Astrocyte (in vitro differentiated cells and primary cell): ENCODE data around the gene HLF. TPM values are rescaled to one million over a fixed set of nuclear protein-coding genes. Genes with fewer than 3 reads are reported as not detected.

ENCODE experiments used
- DNase-seq: peaks from one replicate; pipeline ENCODE4 v3.0.0-alpha.2; 2010; ENCODE audit warnings: low read depth
- FAIRE-seq: peaks from 2 replicates; lab custom pipeline; 2011; peaks lifted over from hg19 to GRCh38; lab: Jason Lieb, UNC
- H2AFZ ChIP-seq: 2 replicates; pipeline ENCODE4 v1.6.0; 2012; ENCODE audit warnings: low read depth, low read length, inconsistent platforms
- H3K27ac ChIP-seq: 2 replicates; pipeline ENCODE4 v1.5.1; 2011; ENCODE audit warnings: low read depth, low read length, inconsistent platforms
- H3K27me3 ChIP-seq: 2 replicates; pipeline ENCODE4 v1.6.0; 2011; ENCODE audit warnings: low read length, inconsistent platforms; ENCODE audit not compliant: insufficient read depth
- H3K36me3 ChIP-seq: 2 replicates; pipeline ENCODE4 v1.5.1; 2011; ENCODE audit warnings: low read length, inconsistent platforms; ENCODE audit not compliant: insufficient read depth
- H3K4me1 ChIP-seq: 2 replicates; pipeline ENCODE4 v1.5.1; 2011; ENCODE audit warnings: low read length, inconsistent platforms; ENCODE audit not compliant: insufficient read depth
- H3K4me2 ChIP-seq: 2 replicates; pipeline ENCODE4 v1.6.0; 2012; ENCODE audit warnings: low read length, inconsistent platforms
- H3K4me3 ChIP-seq: 2 replicates; pipeline ENCODE4 v1.5.1; 2011; ENCODE audit warnings: low read depth, mild to moderate bottlenecking, low read length, inconsistent platforms; ENCODE audit not compliant: insufficient read depth
- H3K79me2 ChIP-seq: 2 replicates; pipeline ENCODE4 v1.6.0; 2012; ENCODE audit warnings: mild to moderate bottlenecking, low read length, inconsistent platforms; ENCODE audit not compliant: insufficient read depth
- H3K9ac ChIP-seq: 2 replicates; pipeline ENCODE4 v1.6.0; 2012; ENCODE audit warnings: mild to moderate bottlenecking, low read length, inconsistent platforms
- H3K9me3 ChIP-seq: 2 replicates; pipeline ENCODE4 v1.5.1; 2012; ENCODE audit warnings: low read depth, mild to moderate bottlenecking, low read length, inconsistent platforms; ENCODE audit not compliant: insufficient read depth
- H4K20me1 ChIP-seq: 2 replicates; pipeline ENCODE4 v1.6.0; 2012; ENCODE audit warnings: low read length, inconsistent platforms; ENCODE audit not compliant: insufficient read depth
- H3K27ac Mint-ChIP-seq: one replicate; pipeline ENCODE4 v1.8.0; 2021; ENCODE audit warnings: mild to moderate bottlenecking, mixed read lengths; ENCODE audit not compliant: unreplicated experiment
- H3K27me3 Mint-ChIP-seq: one replicate; pipeline ENCODE4 v1.8.0; 2021; ENCODE audit warnings: low read depth, mixed read lengths; ENCODE audit not compliant: unreplicated experiment
- H3K36me3 Mint-ChIP-seq: one replicate; pipeline ENCODE4 v1.8.0; 2021; ENCODE audit warnings: low read depth, mixed read lengths; ENCODE audit not compliant: unreplicated experiment
- H3K4me1 Mint-ChIP-seq: one replicate; pipeline ENCODE4 v1.8.0; 2021; ENCODE audit warnings: low read depth, mixed read lengths; ENCODE audit not compliant: unreplicated experiment
- H3K4me3 Mint-ChIP-seq: one replicate; pipeline ENCODE4 v1.8.0; 2021; ENCODE audit warnings: mild to moderate bottlenecking, moderate library complexity, mixed read lengths; ENCODE audit not compliant: unreplicated experiment
- H3K9me3 Mint-ChIP-seq: one replicate; pipeline ENCODE4 v1.8.0; 2021; ENCODE audit warnings: mild to moderate bottlenecking, mixed read lengths; ENCODE audit not compliant: unreplicated experiment
- CTCF ChIP-seq: IDR thresholded peaks from 2 replicates; pipeline ENCODE4 v1.5.1; 2011; ENCODE audit warnings: low read depth, mild to moderate bottlenecking, inconsistent platforms, low read length, moderate library complexity; ENCODE audit not compliant: insufficient read depth
- EZH2 ChIP-seq: IDR thresholded peaks from 2 replicates; pipeline ENCODE4 v1.6.1; 2012; ENCODE audit warnings: mild to moderate bottlenecking, low read length, inconsistent platforms; ENCODE audit not compliant: insufficient read depth
- total RNA-seq: library from RNA; stranded (reverse); gene quantifications from 2 replicates; pipeline ENCODE4 v1.2.1, GENCODE V29; 2021

Gene HLF
- total RNA-seq, 1 donor from 2014 or later = not detected

DNA sequence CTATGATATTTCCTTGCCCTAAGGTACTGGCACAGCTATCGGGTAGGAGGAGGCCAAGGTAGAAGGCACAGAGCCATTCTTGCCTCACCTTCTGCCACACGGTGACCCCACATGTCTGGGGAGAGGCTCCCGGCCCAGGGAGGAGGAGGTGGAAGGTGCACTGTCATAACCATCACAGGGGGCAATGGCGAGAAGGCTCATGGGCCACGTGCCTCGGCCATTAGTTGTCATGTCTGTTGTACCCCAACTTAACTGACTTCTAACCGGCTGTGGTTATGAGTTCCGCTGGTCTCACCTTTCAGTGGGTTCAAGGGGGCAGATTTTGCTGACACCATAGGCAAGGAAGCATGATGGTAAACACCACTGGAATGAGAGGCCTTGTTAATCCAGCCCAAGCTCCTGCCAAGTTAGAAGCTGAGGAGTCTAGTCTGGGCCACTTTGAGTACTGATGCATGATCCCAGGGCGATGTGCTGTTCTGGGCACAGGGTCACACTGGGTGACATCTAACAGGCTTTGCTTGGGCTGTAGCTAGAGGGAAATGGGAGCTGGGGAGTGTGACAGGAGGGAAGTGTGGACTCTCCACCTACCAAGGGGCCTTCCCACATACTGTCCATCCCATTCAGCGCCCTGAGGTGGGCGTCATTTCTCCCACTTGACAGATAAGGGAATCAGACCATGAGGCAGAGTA lies 39.6 kb downstream of the HLF start:
- FAIRE-seq = no peak
- Histone ChIP-seq H3K36me3 (no peaks in the 10 kb centered on the region), H3K4me1 (no peaks in the 10 kb centered on the region), H3K27ac (no peak overlapping the region), H3K79me2 (no peaks in the 10 kb centered on the region), H3K27me3 (no peaks in the 10 kb centered on the region), H3K9me3 (no peaks in the 10 kb centered on the region), H4K20me1 (no peaks in the 10 kb centered on the region), H3K9ac (no peak overlapping the region), H3K4me3 (no peak overlapping the region), H2AFZ (no peak overlapping the region), H3K4me2 (no peak overlapping the region)
- Mint-ChIP-seq H3K36me3 (no peaks in the 10 kb centered on the region), H3K4me1 (no peaks in the 10 kb centered on the region), H3K9me3 (peaks cover 4% of the 10 kb centered on the region), H3K4me3 (no peak overlapping the region), H3K27me3 (no peaks in the 10 kb centered on the region), H3K27ac (no peak overlapping the region)
- no peak for TF ChIP-seq CTCF
- TF ChIP-seq EZH2 = no peak
- no peak for DNase-seq

GRCh38 chr17:55305321-55306087 lies 40.7 kb downstream of the HLF start:
- Histone ChIP-seq H3K9me3 (no peaks in the 10 kb centered on the region), H3K4me2 (no peak overlapping the region), H3K79me2 (no peaks in the 10 kb centered on the region), H3K4me3 (no peak overlapping the region), H3K9ac (no peak overlapping the region), H3K27ac (no peak overlapping the region), H3K4me1 (no peaks in the 10 kb centered on the region), H3K27me3 (no peaks in the 10 kb centered on the region), H3K36me3 (no peaks in the 10 kb centered on the region), H4K20me1 (no peaks in the 10 kb centered on the region), H2AFZ (no peak overlapping the region)
- Mint-ChIP-seq H3K27ac (no peak overlapping the region), H3K4me1 (no peaks in the 10 kb centered on the region), H3K27me3 (no peaks in the 10 kb centered on the region), H3K4me3 (no peak overlapping the region), H3K36me3 (no peaks in the 10 kb centered on the region), H3K9me3 (peaks cover 4% of the 10 kb centered on the region)
- FAIRE-seq = no peak
- TF ChIP-seq EZH2 = no peak
- TF ChIP-seq CTCF = no peak
- no peak for DNase-seq

DNA sequence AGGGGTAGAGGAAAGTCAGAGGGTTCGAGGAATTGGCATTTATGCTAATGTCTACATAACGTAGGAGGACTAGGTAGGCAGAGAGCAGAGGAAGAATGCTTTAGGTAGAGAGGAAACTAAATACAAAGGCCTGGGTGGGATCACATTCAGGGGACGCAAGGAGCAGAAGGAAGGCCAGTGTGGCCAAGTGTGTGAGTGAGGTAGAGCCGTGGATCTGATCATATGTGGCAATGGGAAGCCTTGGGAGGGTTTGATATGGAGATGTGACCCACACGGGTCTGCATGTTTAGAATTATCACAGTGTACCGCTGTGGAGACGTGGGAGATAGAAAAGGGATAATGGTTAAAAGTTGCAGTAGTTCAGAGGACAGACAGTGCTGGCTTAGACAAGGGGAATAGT lies 43.1 kb downstream of the HLF start:
- Mint-ChIP-seq H3K36me3 (no peaks in the 10 kb centered on the region), H3K9me3 (peaks cover 4% of the 10 kb centered on the region), H3K27me3 (no peaks in the 10 kb centered on the region), H3K4me1 (no peaks in the 10 kb centered on the region), H3K4me3 (no peak overlapping the region), H3K27ac (no peak overlapping the region)
- TF ChIP-seq CTCF = no peak
- no peak for TF ChIP-seq EZH2
- Histone ChIP-seq H3K9me3 (no peaks in the 10 kb centered on the region), H3K36me3 (no peaks in the 10 kb centered on the region), H3K4me1 (no peaks in the 10 kb centered on the region), H3K27me3 (no peaks in the 10 kb centered on the region), H4K20me1 (no peaks in the 10 kb centered on the region), H3K4me3 (no peak overlapping the region), H3K79me2 (no peaks in the 10 kb centered on the region), H3K9ac (no peak overlapping the region), H3K4me2 (no peak overlapping the region), H3K27ac (no peak overlapping the region), H2AFZ (no peak overlapping the region)
- FAIRE-seq (no peak), DNase-seq (no peak)
